HG03558 (cell line): Measurements from ENCODE around the gene UBXN2A.
"Not testable (repeated sequence)": the region's sequence is repeated elsewhere in the genome, so short reads cannot be mapped to it uniquely, and the experiment has no call there.

ENCODE experiments used
- ATAC-seq: cut with Tn5 transposase; IDR thresholded peaks from one replicate; pipeline ENCODE4 v1.9.1; 2021; ENCODE audit warnings: moderate number of reproducible peaks; ENCODE audit not compliant: unreplicated experiment; ENCODE audit errors: extremely low read depth

UBXN2A gene

DNA sequence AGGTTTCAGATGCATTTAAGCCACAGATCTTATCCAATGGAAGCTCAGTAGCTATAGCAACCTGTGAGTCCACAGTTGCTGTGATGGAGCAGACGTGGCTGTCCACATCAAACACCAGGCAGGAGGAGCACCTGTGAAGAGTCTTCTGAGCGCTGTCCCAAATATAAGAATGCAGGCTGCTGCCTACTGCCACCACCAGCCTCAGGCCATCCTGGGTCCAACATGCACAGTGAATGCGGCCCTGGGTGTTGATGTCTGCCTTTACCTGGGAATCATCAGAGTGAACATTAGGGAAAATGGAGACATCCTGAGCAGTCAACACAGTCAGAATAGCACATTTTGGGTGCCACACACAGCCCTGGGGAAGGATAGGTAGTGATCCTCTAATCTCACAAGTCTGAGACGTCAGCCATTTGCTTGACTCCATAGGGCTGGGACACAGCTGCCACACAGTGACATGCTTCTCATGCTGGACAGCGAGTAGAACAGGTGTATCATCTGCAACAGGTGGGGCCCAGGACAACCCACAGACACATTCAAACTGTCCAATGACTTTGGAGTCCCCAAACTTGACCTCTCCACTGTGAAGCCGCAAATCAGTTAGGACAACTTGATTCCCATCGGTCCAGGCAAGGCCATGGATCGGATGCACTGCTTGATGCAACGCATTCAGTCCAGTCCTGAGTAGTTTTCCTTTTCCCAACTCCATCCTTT is 98.7 kb downstream of the UBXN2A start:
- ATAC-seq, result no peak

DNA sequence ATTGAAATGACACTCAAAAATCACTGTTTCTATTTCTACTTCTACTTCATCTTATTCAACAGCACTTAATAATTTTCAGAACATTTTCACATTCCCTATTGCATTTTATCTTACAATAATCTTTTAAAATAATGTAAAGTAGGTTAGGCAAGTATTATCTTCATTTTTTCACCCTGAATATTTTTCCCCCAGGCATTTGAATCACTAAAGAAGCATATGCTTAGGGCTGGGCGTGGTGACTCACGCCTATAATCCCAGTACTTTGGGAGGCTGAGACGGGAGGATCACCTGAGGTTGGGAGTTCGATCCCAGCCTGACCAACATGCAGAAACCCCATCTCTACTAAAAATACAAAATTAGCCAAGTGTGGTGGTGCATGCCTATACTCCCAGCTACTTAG is 100.2 kb downstream of the UBXN2A start:
- no peak for ATAC-seq

DNA sequence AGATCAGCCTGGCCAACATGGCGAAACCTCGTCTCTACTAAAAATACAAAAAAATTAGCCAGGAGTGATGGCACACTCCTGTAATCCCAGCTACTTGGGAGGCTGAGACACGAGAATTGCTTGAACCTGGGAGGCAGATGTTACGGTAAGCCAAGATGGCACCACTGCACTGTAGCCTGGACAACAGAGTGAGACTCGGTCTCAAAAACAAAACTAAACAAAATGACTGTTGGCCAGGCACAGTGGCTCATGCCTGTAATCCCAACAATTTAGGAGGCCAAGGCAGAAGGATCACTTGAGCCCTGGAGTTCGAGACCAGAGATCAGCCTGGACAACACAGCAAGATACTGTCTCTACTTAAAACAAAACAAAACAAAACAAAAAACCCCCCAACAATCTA is 102.9 kb downstream of the UBXN2A start:
- ATAC-seq, result not testable (repeated sequence)

DNA sequence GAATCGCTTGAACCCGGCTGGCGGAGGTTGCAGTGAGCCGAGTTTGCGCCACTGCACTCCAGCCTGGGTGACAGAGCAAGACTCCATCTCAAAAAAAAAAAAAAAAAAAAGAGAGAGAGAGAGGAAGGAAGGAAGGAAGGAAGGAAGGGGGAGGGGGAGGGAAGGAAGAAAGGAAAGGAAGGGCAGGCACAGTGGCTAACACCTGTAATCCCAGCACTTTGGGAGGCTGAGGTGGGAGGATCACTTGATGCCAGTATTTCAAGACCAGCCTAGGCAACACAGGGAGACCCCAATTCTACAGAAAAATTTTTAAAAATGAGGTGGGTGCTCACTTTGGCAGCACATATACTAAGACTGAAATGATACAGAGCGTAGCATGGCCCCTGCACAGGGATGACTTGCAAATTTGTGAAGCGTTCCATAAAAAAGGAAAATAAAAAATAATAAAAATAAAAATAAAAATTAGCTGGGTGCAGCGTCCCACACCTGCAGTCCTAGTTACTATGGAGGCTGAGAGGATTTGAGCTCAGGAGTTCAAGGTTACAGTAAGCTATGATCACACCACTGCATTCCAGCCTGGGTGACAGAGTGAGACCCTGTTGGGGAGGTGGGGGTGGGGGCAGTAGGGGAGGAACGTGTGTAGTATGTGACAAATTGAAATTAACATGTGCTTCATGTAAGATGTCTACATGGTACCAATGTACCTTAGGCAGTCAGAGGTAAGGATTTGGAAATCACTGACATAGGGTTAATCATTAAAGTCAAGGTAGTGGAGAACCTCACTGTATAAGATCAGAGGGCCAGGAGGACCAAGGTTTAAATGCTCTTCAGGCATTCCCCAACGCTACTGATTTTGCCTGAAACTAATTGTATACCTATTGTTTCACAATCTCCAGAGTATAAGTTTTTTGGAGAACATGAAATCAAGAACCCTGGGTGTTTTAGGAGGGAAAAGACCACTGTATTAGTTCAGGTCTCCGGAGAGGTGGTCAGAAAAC is 105.5 kb downstream of the UBXN2A start:
- no peak for ATAC-seq

DNA sequence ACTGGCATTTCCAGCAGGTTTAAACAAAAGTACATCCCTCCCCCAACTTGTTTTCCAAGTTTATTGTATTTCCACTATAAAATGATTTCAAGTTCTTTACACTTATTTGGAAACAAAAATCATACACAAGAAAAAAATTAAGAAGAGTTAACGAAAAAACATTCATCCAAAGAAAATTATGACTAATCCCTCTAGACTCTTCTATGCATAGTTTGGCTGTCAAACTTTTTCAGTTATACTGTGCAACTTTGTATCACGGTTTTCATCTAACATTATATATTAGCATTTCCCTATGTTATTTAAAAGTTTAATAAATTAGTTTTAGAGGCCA is 106.3 kb downstream of the UBXN2A start:
- ATAC-seq, result no peak

DNA sequence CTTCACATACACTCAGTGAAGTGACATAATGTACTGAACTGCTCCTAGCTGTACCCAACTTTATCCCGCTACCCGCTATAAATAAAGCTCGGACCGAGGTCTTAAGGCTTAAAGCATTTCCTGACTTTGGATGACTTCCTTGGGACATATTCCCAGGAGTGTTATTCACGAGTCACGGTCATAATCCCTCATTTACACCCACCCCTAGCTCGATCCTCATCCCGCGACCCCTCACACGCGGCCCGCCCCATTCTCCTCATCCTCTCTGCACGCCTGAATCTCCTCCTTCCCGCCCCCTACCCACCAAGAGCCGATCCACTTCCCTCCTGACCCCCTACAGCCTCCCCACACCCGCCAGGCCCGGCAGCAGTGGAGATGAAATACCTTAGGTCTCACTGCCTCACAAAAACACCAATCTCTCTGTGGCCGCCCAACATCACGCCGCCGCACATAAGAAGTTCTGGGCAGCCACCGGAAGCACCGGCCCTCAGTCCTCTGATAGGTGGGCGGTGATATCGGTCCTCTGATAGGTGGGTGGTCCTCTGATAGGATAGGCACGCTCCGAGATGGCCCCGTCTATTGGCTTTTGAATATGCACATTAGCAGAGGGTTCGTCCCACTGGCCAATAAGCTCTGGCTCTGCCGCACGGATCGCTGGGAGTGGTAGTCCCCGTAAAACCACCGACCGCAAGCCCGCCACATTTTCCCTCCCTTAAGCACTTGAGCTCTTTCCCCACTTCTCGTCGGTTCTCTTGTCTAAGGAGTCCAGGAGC is 106.9 kb downstream of the UBXN2A start, which contains the start of gene WDCP:
Gene WDCP (minus strand): TSS at position 462 of the 773 bp plus-strand sequence. CDS start 7,897 bp downstream, outside the sequence.
- ATAC-seq, result peak; percentile 97

DNA sequence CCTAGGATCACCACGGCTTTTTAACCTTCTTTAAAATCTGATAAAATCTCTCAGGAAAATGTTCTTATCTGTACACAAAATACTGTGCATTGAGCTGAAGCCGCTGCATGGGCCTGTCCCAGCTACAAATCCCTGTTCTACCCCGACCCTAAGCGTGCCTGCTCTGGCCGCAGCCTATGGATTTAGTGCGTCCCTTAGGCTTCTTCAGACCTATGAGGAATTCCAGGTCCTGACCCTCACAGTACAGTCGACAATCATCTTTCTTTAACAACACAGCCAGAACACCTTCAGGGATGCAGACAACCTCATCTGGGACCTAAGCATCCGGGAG is 107.4 kb downstream of the UBXN2A start:
- ATAC-seq, result no peak

DNA sequence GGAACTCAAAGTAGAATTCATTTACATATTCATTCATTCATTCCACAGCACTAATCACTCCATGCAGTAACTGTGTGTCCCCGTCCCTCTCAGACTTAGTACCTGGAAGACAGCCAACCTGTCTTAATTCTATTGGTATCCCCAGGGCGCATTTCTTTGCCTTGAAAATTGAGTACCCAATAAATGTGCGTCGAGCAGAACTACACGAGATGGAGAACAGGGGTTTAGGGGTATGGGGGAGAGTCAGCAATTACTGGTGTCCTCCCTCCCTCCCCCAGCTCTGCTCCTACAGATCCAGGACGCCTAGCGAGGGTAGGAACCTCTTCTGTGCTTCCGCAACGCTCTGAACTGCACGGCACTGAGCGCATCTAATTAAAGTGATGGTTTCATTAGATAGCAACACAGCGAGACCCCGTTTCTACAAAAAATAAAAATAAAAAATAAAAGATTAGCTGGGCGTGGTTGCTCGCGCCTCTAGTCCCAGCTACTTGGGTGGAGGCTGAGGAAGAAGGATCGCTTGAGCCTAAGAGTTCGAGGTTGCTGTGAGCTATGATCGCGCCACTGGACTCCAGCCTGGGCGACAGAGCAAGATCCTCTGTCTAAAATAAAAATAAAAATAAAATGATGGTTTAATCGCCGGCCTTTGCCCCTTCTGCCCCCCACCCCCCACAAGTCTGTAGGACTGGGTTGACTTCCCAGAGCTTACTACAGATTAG is 108.7 kb downstream of the UBXN2A start:
- no peak for ATAC-seq

DNA sequence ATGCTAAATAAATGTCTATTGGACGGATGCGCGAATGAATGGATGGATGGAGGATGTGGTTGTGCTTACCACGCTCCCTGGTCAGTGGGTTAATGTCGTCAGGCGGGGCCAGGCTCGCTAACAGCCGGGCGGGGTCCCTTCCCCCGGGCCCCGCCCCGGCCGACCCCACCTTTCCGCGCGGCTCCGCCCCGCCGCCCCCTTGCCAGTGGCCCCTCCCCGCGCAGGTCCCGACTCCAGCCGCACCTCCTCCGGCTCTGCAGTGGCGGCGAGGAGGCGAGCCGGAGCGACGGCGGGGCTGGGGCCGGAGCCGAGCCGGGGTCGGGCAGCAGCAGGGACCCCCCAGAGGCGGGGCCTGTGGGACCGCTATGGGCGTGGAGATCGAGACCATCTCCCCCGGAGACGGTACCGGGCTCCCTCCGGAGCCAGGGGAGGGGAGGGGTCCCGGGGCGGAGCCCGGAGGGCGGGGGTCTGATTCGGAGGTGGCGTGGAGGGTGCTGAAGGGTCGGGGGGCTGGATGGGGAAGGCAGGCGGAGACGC is 109.3 kb downstream of the UBXN2A start, which contains the start of gene FKBP1B:
Gene FKBP1B (plus strand): TSS at position 257 of the 537 bp plus-strand sequence. CDS start 109 bp downstream, at position 366.
- no peak for ATAC-seq

DNA sequence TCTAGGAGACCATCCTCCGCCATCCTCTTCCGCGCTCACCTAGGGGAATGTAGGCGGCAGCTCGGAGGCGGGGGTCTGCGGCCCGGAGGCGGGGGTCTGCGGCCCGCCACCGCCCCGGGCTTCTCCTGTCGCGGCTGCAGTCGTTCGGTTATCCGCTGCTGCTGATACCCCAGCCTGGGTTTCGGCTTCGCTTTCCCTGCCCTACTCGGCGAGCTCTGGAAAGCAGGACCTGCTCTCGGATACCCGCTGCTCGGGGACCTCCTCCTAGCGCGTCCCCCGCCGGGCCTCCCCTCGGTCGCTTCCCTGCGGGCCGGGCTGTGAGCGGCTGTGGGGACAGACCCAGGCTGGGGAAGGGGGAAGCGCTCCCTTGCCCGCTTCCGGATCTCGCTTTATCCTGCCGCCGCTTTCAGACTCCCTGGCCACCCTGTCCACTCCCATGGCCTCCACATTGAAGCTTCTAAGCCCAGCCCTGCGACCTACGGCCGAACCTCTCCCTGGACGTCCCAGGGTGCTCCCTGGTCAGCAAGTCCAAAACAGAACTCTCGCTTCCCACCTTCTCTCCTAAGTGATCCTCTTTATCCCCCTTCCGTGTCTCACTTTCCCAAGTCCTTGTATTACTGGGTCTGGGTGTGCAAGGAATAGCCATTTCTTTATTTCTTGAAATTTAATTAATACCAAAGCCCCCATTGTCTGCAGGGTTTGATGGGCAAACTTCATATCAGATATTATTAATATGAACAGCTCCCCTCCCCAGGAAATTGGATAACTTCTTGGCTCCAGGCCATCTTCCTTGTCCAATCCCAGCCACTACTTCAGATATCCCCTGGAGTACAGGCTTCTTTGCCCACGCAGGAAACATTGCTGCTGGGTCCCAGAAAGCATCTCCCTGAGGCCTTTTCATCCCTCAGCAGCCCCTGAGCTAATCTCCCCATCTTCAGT is 110.0 kb downstream of the UBXN2A start:
- no peak for ATAC-seq

DNA sequence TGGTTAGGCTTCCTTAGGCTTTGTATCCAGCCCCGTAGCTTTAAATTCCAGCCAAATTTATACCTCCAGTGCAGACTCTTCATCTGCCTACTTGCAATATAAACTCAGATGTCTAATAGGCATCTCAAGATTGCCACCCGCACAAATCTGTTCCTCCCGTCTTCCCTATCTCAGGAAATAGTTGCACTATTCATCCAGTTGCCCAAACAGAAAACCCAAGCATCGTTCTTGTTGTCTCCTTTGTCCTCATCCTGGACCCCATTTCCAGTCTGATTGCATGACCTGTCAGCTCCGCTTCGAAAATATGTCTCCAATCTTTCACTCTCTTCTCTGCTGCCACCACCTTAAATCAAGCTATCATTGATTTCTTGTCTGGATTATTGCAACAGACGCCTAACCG is 111.6 kb downstream of the UBXN2A start:
- ATAC-seq, result no peak

DNA sequence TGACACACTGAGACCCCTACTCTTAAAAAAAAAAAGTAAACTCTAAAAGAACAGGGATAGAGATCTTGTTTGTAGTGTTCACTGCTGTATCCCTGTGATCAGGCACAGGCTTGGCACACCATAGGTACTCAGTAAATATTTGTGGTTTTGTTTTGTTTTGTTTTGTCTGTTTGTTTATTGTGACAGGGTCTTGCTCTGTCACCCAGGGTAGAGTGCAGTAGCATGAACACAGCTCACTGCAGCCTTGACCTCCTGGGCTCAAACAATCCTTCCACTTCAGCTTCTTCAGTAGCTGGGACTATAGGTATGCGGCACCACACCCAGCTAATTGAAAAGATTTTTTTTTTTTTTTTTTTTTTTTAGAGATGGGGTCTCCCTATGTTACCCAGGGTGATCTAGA is 112.7 kb downstream of the UBXN2A start:
- ATAC-seq, result no peak
